ENCODE results near the gene HJV.

DNA sequence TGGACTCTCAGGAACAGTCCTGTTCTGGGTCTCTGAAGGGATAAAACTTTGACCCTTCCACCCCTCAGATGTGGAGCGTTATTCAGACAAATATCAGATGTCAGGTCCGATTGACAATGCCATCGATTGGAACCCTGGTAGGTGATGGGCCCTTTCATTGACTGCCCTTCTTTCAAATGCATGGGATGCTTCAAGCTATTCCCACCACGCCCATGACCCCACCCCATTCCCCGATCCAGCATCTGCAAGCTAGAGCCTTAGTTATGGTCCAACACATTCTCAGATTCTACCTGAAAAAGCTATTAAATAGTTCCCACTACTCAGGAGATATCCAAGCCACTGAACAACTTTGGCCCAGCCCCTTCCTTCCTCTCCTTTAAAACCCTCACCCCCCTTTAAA lies 44.5 kb downstream of the HJV start:
- TF ChIP-seq, protein P1, sequence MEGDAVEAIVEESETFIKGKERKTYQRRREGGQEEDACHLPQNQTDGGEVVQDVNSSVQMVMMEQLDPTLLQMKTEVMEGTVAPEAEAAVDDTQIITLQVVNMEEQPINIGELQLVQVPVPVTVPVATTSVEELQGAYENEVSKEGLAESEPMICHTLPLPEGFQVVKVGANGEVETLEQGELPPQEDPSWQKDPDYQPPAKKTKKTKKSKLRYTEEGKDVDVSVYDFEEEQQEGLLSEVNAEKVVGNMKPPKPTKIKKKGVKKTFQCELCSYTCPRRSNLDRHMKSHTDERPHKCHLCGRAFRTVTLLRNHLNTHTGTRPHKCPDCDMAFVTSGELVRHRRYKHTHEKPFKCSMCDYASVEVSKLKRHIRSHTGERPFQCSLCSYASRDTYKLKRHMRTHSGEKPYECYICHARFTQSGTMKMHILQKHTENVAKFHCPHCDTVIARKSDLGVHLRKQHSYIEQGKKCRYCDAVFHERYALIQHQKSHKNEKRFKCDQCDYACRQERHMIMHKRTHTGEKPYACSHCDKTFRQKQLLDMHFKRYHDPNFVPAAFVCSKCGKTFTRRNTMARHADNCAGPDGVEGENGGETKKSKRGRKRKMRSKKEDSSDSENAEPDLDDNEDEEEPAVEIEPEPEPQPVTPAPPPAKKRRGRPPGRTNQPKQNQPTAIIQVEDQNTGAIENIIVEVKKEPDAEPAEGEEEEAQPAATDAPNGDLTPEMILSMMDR (conservative IDR thresholded peaks at IDR 0.05; ENCODE audit: low read depth, low read length): no peak
- TF ChIP-seq EZH2 (IDR thresholded peaks at IDR 0.05; ENCODE audit: low read length, unreplicated experiment): no peak
